ENCODE results near the gene EEFSEC.
A peak's percentile ranks its signal among the peaks of the same experiment; 100 is the strongest.

EEFSEC gene

DNA sequence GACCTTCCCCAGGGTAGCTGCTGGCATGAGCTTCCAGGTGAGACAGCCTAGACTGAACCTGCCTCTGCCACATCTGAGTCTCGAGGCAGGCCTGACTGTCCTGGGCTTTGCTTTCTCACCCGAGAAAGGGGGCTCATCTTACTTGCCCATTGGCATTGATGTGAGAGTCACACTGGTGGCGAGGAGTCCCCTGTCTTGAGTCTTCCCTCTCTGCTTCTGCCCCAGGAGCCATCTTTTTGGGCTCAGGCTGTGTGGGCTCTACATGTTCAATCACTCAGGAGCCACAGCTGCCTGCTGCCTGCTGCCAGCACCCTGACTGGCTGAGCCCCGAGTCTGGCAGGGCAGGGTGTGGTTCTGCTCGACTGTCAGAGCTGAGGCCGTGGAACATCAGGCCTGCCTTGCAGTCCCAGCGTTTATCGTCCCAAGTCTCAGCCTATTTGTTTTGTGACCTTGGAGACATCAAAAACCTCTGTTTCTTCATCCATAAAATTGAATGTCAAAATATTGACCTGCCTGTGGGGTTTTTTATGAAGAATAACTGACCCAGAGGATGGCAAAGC is 180.9 kb downstream of the EEFSEC start:
- no peak for DNase-seq (ENCODE audit: low spot score)

- no peak for DNase-seq (ENCODE audit: low spot score)
Observed at GRCh38 chr3:128334766-128335165, 181.5 kb downstream of the EEFSEC start.

GRCh38 chr3:128335621-128336296 is 182.5 kb downstream of the EEFSEC start:
- no peak for DNase-seq (ENCODE audit: low spot score)

DNA sequence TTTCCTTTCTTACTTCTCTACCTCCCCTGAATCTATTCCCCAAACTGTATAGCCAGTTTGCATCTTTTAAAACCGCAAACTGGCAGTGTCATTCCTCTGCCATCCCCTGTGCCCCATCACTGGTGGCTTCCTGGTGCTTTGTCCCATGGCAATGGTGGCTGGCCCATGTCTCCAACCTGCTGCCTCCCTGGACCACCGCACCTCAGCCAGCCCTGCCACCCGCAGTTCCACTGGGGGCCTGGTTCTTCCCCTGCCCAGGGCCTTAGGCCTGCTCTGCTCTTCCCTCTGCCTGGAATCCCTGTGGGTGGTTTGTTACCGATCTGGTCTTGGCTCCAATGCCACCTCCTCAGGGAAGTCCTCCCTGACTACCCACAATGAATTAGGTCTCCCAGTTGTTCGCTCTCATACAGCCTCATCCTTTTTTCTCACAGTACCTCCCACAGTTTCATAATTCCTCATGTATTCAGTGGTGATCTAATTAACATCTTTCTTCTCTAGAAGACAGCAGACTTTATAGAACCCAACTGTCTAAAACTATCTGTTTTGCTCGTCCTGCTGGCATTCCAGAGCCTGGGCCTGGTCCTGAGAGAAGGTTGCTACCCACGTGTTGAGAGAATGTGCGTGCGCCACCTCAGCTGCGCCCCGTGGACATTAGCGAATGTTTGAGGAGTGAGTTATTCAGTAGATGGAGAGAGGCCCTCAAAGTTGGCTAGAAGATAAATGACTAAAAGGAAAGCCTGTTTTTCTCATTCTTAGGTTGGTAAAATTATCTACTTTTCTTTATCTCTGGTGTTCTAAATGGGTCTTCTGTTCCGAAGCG is 183.3 kb downstream of the EEFSEC start:
- no peak for DNase-seq (ENCODE audit: low spot score)

DNA sequence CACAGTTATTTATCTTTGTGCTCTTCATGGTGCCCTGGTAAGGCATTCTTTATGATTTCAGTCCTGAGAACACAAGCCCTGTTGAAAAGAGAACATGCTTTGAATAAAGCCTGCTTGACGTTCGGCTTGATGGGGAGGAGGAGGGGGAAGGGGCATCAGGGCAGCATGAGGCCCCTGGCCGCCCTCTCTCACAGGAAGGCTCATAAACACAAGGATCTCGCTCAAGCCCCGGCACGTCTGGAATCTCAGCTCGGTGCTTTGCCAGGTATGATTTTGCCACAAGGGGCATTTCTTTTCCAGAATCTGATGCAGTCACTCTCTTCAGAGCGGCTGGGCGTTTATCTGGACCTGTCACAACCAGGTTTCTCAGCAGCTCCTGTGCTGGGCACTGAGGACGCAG is 184.0 kb downstream of the EEFSEC start:
- DNase-seq (ENCODE audit: low spot score), result no peak

- DNase-seq (ENCODE audit: low spot score), result no peak
Observed at GRCh38 chr3:128338536-128339330, 185.5 kb downstream of the EEFSEC start.

DNA sequence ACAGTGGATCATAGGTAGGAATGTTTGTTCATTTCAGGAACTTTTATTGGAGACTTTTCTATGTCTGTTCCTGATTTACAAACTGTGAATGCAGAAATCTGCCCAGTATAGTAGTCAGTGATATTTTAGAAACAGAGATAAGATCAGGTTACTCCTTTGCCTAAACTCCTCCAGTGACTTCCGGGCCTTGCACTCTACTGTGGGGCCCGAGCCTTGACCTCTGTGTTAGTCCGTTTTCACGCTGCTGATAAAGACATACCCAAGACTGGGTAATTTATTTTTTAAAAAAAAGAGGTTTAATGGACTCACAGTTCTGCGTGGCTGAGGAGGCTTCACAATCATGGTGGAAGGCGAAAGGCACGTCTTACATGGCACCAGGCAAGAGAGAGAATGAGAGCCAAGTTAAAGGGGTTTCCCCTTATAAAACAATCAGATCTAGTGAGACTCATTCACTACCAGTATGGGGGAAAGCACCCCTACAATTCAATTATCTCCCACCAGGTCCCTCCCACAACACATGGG is 186.3 kb downstream of the EEFSEC start:
- no peak for DNase-seq (ENCODE audit: low spot score)

DNA sequence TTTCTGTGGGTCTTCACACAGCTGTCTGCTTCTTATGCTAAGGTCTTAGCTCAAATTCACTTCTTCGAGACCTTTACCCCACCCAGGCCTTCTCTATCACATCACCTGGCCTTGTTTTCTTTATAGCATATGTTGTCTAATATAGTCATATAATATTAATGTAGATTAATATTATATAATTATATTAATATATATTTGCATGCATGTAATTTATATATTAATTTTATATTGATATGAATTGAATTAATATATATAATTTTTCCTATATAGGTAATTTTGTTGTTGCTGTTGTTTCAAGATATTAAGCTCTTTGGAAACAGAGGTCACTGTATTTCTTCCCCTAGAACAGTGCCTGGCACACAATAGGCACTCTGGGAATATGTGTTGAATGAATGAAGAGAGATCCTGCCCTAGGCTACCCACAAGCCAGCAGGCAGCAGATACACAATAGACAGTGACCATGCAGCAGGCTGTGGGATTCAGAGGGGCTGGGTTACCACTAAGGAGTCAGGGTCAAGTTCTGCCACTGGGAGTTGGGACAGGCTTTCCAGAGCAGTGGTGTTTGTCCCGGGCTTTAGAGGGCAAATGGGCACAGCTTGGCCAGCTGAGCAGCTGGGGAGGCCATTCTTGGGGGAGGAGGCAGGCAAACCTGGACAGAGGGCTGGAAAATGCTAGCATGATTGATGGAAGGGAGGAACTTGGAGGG is 187.1 kb downstream of the EEFSEC start:
- no peak for DNase-seq (ENCODE audit: low spot score)

DNA sequence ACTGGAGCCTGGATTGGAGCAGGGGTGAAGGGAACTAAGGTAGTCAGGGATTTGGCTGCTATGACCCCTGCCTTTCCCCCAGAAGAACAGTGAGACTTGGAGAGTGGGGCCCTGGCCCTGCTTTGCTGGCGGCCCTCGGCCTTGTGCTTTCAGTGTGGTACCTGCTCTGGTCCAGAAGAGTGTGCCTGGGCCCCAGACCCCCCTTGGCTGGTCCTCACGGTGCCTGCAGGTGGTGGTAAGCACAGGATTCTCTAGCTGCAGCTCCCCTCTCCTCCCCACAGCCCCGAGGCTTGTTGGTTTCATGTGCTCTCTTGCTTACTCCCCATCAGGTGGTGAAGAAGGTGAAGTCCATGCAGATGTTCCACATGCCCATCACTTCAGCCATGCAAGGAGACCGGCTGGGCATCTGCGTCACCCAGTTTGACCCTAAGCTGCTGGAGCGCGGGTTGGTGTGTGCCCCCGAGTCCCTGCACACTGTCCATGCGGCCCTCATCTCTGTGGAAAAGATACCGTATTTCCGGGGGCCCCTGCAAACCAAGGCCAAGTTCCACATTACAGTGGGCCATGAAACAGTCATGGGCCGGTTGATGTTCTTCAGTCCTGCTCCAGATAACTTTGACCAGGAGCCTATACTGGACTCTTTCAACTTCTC is 187.7 kb downstream of the EEFSEC start:
- no peak for DNase-seq (ENCODE audit: low spot score)

DNA sequence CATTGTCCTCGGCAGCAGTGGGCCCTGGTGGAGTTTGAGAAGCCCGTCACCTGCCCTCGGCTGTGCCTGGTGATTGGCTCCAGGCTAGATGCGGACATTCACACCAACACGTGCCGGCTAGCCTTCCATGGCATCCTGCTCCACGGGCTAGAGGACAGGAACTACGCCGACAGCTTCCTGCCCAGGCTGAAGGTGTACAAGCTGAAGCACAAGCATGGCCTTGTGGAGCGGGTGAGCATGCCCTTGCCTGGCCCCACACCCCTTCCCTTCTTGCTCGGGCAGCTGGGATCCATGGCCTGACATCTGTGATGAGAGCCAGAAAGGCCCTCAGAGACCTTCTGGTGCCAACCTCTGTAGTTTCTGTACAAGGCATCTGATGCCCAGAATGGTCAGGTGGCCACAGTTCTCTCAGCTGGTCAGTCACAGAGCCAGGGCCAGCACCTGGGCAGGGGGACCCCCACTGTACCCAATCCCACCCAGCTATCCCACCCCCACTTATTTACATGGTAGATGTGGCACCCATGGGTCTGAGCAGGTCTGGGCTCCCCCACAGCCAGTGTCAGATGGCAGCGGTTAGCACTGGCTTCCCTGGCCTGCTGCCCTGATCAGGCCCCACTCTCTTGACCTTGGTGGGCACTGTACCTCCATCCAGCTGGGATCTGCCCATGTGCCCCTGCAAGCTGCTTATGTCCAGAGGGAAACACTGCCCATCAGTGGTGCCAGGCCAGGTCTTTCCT is 188.5 kb downstream of the EEFSEC start:
- no peak for DNase-seq (ENCODE audit: low spot score)

DNA sequence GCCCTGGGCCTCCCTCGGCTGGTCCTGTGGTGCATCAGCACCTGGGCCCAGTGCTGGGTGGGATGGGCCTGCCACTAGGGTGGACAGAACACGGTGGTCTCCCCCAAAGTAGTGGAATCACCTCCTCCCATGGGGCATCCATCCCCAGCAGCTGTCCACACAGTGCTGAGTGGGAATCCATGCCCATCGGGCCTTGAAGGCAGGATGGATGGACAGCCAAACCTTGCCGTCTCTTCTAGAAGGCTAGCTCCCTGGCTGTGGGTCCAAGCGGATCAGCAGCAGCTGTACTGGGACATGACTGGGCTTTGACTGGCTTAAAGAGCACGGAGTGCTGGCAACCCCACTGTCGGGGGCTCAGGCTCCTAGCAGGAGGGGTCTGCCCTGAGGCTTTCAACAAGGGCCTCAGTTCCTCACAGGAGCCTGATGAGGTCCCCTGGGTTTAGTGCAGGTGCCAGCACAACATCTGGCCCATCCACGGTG is 189.5 kb downstream of the EEFSEC start:
- DNase-seq (ENCODE audit: low spot score), result no peak

DNA sequence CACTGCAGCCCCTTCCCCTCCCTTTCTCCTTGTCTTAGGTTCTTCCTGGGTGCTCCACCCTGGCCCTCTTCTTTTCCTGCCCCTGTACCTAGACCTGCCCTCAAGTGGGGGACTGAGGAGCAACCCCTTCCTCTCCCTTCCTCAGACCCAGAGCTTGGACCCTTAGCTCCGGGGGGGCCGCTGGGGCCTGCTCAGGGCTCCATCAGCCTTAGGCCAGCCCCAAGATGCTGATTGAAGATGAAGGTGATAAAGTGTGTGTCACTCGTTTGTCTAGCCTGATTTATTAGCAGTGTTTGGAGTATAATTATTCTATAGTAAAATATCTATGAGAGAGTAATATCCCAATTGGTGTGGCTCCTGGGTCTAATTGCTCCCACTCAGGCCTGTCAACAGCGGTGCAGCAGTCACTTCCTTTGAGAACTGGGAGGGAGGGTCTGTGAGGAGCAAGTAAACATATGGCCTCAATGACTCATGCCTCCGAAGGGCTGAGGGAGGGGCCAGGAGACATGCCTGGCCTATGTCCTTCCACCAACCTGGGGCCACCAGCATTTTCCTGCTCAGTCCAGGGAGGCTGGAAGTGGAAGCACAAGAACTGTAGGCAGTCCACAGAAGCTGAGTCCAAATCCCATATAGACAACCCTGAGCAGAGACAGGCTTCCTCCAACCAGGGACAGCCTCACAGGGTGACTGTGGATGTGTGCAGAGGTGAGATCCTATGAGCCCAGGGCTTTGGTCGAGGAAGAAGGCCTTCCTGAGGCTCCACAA is 190.2 kb downstream of the EEFSEC start:
- peak; percentile 37 for DNase-seq (ENCODE audit: low spot score)

DNA sequence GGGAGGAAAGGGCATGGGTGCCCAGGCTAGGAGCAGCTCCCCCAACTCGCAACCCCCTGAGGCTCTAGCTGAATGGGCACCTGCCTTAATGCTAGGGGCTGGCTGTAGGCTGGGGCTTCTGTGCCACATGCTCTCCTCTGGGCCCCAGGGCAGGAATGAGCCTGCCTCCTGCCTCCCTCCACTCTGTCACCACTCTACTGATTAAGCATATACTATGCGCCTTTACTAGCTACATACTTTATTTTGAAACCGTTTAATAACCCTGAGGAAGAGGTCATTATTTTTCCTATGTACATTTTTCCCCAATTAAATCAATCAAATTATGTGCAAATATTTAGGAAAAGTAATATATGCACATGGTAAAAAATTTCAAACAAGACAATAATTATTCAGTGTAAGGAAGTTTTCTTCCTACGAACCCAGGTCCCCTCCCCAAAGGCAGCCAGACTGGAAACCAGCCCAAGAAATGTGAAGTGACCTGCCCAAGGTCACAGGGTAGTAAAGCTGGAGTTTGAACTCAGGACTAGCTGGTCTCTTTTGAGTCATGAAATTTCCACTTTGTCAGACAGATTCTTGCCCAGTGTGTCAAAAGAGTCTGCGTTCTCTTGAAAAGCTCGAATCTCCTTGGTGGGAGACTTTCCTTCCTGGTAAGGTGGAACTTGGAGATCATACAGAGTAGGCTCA is 190.9 kb downstream of the EEFSEC start:
- DNase-seq (ENCODE audit: low spot score), result no peak

DNA sequence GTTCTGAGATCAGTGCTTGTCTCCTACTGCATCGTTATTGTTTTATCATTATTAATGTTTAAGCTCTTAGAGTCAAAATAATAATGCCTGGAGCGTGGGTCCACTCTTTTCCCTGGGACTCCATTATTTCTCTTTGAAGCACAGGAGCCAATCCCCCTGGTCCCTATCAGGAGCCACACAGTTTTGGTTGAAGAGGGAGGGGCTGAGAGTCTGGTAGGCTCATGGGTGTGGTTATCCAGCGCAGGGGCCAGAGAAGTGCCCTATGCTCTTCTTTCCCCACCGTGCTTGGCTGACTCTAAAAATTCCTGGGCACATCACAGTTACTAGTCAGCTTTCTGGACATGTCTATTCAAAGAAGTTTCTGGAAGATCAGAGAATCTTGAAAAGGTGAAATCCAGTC is 191.9 kb downstream of the EEFSEC start:
- DNase-seq (ENCODE audit: low spot score), result no peak

GRCh38 chr3:128346562-128346961 is 193.3 kb downstream of the EEFSEC start:
- no peak for DNase-seq (ENCODE audit: low spot score)

- DNase-seq (ENCODE audit: low spot score), result no peak
Observed at GRCh38 chr3:128347282-128347681, 194.0 kb downstream of the EEFSEC start.

DNA sequence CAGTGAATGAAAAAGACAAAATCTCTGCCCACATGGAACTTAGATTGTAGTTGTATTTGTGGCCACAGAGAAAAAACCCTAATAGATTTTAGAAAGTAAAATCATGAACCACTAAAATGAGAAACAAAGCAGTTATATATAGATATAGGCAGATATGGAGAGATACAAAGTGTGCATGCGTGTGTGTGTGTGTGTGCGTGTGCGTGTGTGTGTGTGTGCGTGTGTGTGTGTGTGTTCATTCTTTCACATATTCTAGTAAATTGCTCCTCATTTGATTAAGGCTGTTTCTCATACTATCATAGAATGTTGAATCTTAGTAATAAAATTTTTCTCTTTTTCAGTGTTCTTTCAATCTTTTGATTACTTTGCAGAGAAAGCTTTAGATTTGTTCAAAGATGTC is 194.8 kb downstream of the EEFSEC start:
- DNase-seq (ENCODE audit: low spot score), result no peak

DNA sequence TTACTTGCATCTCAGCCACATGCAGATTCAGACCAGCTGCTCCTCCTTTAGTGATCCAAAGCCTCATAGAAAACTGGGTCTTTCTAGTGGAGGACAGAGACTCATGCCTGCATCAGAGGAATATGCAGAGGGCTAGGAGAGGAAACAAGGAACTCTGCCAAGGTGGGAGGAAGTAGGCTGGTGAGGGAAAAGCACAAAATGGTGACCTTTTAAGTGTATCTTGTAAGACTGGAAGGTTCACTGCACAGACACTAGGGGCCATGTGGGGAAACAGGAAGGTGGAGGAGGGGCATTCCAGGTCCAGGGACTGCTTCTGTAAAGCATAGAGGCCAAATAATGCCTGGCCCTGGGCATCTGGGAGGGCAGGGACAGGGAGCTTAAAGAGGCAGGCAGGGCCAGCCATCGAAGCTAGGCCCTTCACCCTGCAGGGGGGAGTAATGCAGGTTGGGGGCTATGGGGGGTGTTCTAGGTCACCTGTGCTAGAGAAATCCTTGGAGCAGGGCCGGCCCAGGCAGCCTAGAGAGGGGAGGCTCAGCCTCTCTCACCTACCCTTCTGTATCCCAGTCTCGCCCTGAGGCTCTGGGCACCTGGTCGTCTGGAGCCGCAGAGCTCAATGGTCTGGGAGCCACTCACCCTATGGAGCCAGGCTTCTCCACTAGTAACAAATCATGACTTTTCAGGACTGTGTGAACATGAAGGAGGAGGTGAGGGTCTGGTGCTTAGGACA is 195.7 kb downstream of the EEFSEC start:
- DNase-seq (ENCODE audit: low spot score), result no peak

Data from AG08395 (cell line).